GM19193 (cell line): Measurements from ENCODE around the gene UBA52.

Experiments
- POLR2A ChIP-seq: IDR thresholded peaks from 4 replicates; pipeline ENCODE4 v1.6.1; 2011; ENCODE audit not compliant: insufficient read depth, insufficient read length; ENCODE audit errors: extremely low read depth

UBA52 gene

DNA sequence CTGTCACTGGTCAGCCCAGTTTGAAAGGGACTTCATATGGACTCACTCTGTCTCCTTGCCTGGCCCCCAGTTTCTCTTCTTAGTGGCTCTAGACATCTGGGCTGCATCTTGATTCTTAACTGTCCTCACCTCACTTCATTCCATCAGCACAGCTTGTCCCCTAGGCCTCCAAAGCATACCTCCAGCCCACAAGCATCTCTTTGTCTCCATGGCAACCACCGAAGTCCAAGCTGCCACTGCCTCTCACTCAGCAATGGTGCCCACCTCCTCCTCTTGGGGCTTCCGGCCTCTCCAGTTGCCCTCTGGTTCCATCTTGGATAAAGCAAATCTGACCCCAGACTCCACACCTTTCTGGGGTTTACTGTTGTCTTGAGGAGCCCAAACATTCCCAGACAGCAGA lies 55.2 kb downstream of the UBA52 start:
- no peak for TF ChIP-seq POLR2A
